ENCODE data around the gene CDK7. TPM values are rescaled to one million over a fixed set of nuclear protein-coding genes. Genes with fewer than 3 reads are reported as not detected.

Gene CDK7
- total RNA-seq, 4 donors from 2014 or later, result 21.8 to 40.7 (median 32.2) TPM

DNA sequence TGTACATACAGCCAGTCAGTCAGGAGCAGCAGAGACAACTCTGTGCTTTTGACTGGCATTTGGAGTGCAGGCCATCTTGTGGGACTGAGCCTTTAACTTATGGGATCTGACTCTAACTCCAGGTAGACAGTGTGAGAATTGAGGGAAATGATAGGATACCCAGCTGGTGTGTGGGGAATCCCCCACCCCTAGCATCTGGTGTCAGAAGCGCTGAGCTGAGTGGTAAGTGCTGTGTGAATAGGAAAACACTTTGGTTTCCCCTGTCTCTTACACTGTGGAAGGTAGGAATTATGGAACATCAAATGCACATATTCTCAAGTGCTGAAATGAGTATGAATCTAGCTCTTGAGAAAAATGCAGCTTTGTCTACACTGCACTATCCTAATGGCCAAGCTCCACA is 54.0 kb downstream of the CDK7 start:
- intact Hi-C loops (cut with DNase I), result no loop called here
- TF ChIP-seq CTCF (IDR thresholded peaks at IDR 0.05) (no peak), POLR2A (IDR thresholded peaks at IDR 0.05) (no peak)

GRCh38 chr5:69292306-69292705 is 57.6 kb downstream of the CDK7 start:
- no peak for DNase-seq
- H3K27ac ChIP-seq, result no peak overlapping the region
- no peak for TF ChIP-seq POLR2A (IDR thresholded peaks at IDR 0.05)
- no peak for TF ChIP-seq CTCF (IDR thresholded peaks at IDR 0.05)
- no peaks in the 10 kb centered on the region for H3K9me3 ChIP-seq
- H3K36me3 ChIP-seq, result peaks cover 0 to 47% (median 0%) of the 10 kb centered on the region in 3 donors
- H3K27me3 ChIP-seq, result no peaks in the 10 kb centered on the region
- WGBS, 2 donors, result 83 to 96% methylated on average over 2 of the region's 2 CpGs
- intact Hi-C loops (cut with DNase I), result no loop called here
- H3K4me3 ChIP-seq, result no peak overlapping the region
- no peaks in the 10 kb centered on the region for H3K4me1 ChIP-seq

More for the DNA sequence above, 54.0 kb downstream of the CDK7 start:
- Histone ChIP-seq H3K27me3 (no peaks in the 10 kb centered on the region), H3K9me3 (no peaks in the 10 kb centered on the region), H3K4me3 (no peak overlapping the region), H3K4me1 (no peaks in the 10 kb centered on the region), H3K36me3 (peaks cover 0 to 50% (median 0%) of the 10 kb centered on the region in 3 donors), H3K27ac (no peak overlapping the region)
- DNase-seq, result no peak
- WGBS, 2 donors, result 80 to 83% methylated on average over 1 of the region's 1 CpG

GRCh38 chr5:69293882-69294281 is 59.2 kb downstream of the CDK7 start:
- DNase-seq, result no peak
- WGBS, 2 donors, result 44 to 77% methylated on average over 1 of the region's 1 CpG
- Histone ChIP-seq H3K27ac (no peak overlapping the region), H3K4me3 (no peak overlapping the region), H3K9me3 (no peaks in the 10 kb centered on the region), H3K27me3 (no peaks in the 10 kb centered on the region), H3K4me1 (no peaks in the 10 kb centered on the region), H3K36me3 (peaks cover 0 to 51% (median 0%) of the 10 kb centered on the region in 3 donors)
- TF ChIP-seq POLR2A (IDR thresholded peaks at IDR 0.05), result no peak
- TF ChIP-seq CTCF (IDR thresholded peaks at IDR 0.05), result no peak
- intact Hi-C loops (cut with DNase I), result no loop called here

- WGBS, 2 donors, result 41 to 44% methylated on average over 10 of the region's 10 CpGs
- intact Hi-C loops (cut with DNase I), result no loop called here
- Histone ChIP-seq H3K9me3 (no peaks in the 10 kb centered on the region), H3K36me3 (peaks cover 0 to 59% (median 0%) of the 10 kb centered on the region in 3 donors), H3K27ac (no peak overlapping the region), H3K4me3 (no peak overlapping the region), H3K27me3 (no peaks in the 10 kb centered on the region), H3K4me1 (no peaks in the 10 kb centered on the region)
- DNase-seq, result no peak
- TF ChIP-seq POLR2A (IDR thresholded peaks at IDR 0.05) (no peak), CTCF (IDR thresholded peaks at IDR 0.05) (no peak)
These were observed 60.5 kb downstream of the CDK7 start for GRCh38 chr5:69295088-69295754.

DNA sequence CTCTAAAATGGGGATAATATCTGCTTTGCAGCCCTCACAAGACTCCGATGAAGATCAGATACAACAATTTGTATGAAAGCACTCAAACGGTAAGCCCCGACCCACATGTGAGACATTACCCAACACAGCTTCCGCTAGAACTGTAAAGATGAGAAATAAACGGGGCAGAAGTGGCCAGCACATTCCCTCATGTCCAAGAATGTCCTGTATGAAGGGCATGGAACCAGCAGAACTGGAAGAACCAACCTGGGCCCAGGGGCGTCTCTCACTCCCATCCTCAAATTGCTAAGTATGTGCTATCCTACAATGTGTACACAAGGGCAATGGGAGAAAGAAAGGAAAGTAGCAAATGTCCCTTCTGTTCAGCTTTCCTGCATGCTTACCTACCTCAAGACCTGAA is 64.9 kb downstream of the CDK7 start:
- no peak for DNase-seq
- 77 to 89% methylated on average over 6 of the region's 6 CpGs for whole genome bisulfite sequencing, 2 donors
- H3K4me3 ChIP-seq, result no peak overlapping the region
- H3K36me3 ChIP-seq, result peaks cover 0 to 51% (median 0%) of the 10 kb centered on the region in 3 donors
- no peaks in the 10 kb centered on the region for H3K4me1 ChIP-seq
- no peak overlapping the region for H3K27ac ChIP-seq
- no peaks in the 10 kb centered on the region for H3K9me3 ChIP-seq
- H3K27me3 ChIP-seq, result no peaks in the 10 kb centered on the region
- intact Hi-C loops (cut with DNase I), result no loop called here
- TF ChIP-seq CTCF (IDR thresholded peaks at IDR 0.05) (no peak), POLR2A (IDR thresholded peaks at IDR 0.05) (no peak)
